ENCODE data around the gene KREMEN2.
A peak's percentile ranks its signal among the peaks of the same experiment; 100 is the strongest.

KREMEN2 gene, protein sequence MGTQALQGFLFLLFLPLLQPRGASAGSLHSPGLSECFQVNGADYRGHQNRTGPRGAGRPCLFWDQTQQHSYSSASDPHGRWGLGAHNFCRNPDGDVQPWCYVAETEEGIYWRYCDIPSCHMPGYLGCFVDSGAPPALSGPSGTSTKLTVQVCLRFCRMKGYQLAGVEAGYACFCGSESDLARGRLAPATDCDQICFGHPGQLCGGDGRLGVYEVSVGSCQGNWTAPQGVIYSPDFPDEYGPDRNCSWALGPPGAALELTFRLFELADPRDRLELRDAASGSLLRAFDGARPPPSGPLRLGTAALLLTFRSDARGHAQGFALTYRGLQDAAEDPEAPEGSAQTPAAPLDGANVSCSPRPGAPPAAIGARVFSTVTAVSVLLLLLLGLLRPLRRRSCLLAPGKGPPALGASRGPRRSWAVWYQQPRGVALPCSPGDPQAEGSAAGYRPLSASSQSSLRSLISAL

DNA sequence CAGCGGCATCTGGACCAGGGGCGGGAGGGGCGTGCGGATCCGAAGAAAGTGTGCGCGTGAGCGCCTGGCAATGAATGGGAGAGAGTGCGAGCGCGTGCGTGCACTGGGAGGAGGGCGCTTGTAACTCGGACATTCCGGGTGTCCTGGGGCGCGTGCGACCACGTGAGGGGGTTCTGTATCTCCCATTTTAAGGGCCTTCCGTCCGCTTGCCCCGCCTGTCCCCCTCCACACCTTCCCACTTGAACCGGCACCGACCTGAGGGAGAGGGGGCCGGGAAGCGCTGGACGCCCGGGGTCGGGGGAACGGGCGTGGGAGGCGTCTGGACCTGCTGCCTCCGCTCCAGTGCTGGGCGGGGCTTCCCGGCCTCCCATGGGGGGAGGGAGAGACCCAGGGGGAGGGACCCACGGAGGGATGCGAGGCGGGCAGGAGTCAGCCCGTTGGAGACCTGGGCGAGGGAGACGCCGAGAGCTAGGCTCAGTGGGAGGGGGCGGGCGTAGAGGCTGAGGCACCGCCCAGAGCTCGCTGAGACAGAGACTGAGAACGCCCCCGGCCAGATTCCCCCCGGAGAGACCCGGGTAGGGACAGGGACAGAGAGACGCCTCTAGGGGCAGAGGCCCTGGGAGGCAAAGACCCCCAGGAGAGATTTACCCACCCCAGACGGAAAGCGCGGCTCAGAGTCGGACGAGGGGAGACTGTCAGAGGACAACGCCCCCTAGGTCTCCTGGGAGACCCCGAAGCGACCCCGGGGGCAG lies at the start of gene KREMEN2:
KREMEN2 (plus strand) TSS at position 553 of the 752 bp plus-strand sequence. CDS start 246 bp downstream, outside the sequence.
- TF ChIP-seq CTCF (IDR thresholded peaks at IDR 0.05; ENCODE audit: borderline replicate concordance, control extremely low read depth, extremely low read depth, insufficient read depth, missing control alignments) = no peak
- peak; percentile 74 for DNase-seq (ENCODE audit: low spot score)
- in situ Hi-C loops (cut with MboI; ENCODE audit: low sequenced_read_pairs, unreplicated experiment) = no loop called here

DNA sequence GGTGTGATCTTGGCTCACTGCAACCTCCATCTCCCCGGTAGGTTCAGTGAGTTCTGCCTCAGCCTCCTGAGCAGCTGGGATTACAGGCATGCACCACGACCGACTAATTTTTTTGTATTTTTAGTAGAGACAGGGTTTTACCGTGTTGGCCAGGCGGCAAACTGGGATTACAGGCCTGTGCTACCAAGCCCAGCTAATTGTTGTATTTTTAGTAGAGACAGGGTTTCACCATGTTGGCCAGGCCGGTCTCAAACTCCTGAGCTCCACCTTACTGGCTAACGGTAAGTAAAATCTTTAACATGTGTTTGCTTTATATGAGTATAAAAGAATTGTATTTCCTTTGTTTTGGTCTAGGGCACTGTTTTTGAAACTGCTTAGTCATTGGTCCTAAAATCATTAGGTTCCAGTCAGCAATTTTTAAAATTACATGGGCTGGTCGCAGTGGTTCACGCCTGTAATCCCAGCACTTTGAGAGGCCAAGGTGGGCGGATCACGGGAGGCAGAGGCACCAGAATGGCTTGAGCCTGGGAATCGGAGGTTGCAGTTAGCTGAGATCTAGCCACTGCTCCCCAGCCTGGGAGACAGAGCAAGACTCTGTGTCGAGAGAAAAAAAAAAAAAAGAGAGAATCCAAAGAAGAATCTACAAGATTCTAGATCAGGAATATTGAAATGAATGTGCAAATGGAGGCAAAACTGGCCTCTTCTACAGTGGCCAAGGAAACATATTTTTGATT lies 48.7 kb upstream of the KREMEN2 start:
- no peak for TF ChIP-seq CTCF (IDR thresholded peaks at IDR 0.05; ENCODE audit: borderline replicate concordance, control extremely low read depth, extremely low read depth, insufficient read depth, missing control alignments)
- DNase-seq (ENCODE audit: low spot score) = no peak
- in situ Hi-C loops (cut with MboI; ENCODE audit: low sequenced_read_pairs, unreplicated experiment) = no loop called here

GRCh38 chr16:2919511-2920255 lies 44.4 kb upstream of the KREMEN2 start:
- in situ Hi-C loops (cut with MboI; ENCODE audit: low sequenced_read_pairs, unreplicated experiment) = no loop called here
- peak; percentile 76 for TF ChIP-seq CTCF (IDR thresholded peaks at IDR 0.05; ENCODE audit: borderline replicate concordance, control extremely low read depth, extremely low read depth, insufficient read depth, missing control alignments)

GRCh38 chr16:2923481-2923880 lies 40.6 kb upstream of the KREMEN2 start:
- DNase-seq (ENCODE audit: low spot score) = no peak
- no peak for TF ChIP-seq CTCF (IDR thresholded peaks at IDR 0.05; ENCODE audit: borderline replicate concordance, control extremely low read depth, extremely low read depth, insufficient read depth, missing control alignments)
- in situ Hi-C loops (cut with MboI; ENCODE audit: low sequenced_read_pairs, unreplicated experiment) = no loop called here

More at GRCh38 chr16:2919511-2920255, 44.4 kb upstream of the KREMEN2 start:
- peak; percentile 67 for DNase-seq (ENCODE audit: low spot score)

GRCh38 chr16:2924901-2925755 lies 38.9 kb upstream of the KREMEN2 start:
- no peak for TF ChIP-seq CTCF (IDR thresholded peaks at IDR 0.05; ENCODE audit: borderline replicate concordance, control extremely low read depth, extremely low read depth, insufficient read depth, missing control alignments)
- in situ Hi-C loops (cut with MboI; ENCODE audit: low sequenced_read_pairs, unreplicated experiment) = no loop called here
- DNase-seq (ENCODE audit: low spot score) = no peak
